GM08714 (cell line): ENCODE data around the gene WBP2.

Experiments used
- H3K4me3 ChIP-seq: fragments of 200-500 bp; sonication (Bioruptor generic); 2 replicates; pipeline ENCODE4 v1.5.1; 2014; ENCODE audit warnings: mild to moderate bottlenecking, low read length, inconsistent platforms
- ZNF274 ChIP-seq: IDR thresholded peaks from 2 replicates; pipeline ENCODE4 v1.6.1; 2012; ENCODE audit warnings: mild to moderate bottlenecking, low read depth, low read length

Gene WBP2

GRCh38 chr17:75824666-75825065, 30.5 kb downstream of the WBP2 start:
- TF ChIP-seq ZNF274 = no peak

GRCh38 chr17:75824050-75824552, 31.0 kb downstream of the WBP2 start:
- TF ChIP-seq ZNF274 = no peak

More at GRCh38 chr17:75824666-75825065, 30.5 kb downstream of the WBP2 start:
- H3K4me3 ChIP-seq = no peak overlapping the region

GRCh38 chr17:75823257-75824041, 31.7 kb downstream of the WBP2 start:
- TF ChIP-seq ZNF274 = no peak
- no peak overlapping the region for H3K4me3 ChIP-seq

More at GRCh38 chr17:75824050-75824552, 31.0 kb downstream of the WBP2 start:
- no peak overlapping the region for H3K4me3 ChIP-seq

GRCh38 chr17:75822800-75823166, 32.4 kb downstream of the WBP2 start:
- H3K4me3 ChIP-seq = no peak overlapping the region
- no peak for TF ChIP-seq ZNF274

GRCh38 chr17:75822119-75822799, 32.9 kb downstream of the WBP2 start:
- H3K4me3 ChIP-seq = no peak overlapping the region

GRCh38 chr17:75821552-75821951, 33.6 kb downstream of the WBP2 start:
- no peak for TF ChIP-seq ZNF274
- no peak overlapping the region for H3K4me3 ChIP-seq

More at GRCh38 chr17:75822119-75822799, 32.9 kb downstream of the WBP2 start:
- no peak for TF ChIP-seq ZNF274

- no peak for TF ChIP-seq ZNF274
- no peak overlapping the region for H3K4me3 ChIP-seq
Measured at GRCh38 chr17:75820094-75821080, 34.7 kb downstream of the WBP2 start.

GRCh38 chr17:75819678-75820077, 35.5 kb downstream of the WBP2 start:
- no peak for TF ChIP-seq ZNF274
- no peak overlapping the region for H3K4me3 ChIP-seq

- TF ChIP-seq ZNF274 = no peak
- no peak overlapping the region for H3K4me3 ChIP-seq
Measured at GRCh38 chr17:75819116-75819515, 36.0 kb downstream of the WBP2 start.

- TF ChIP-seq ZNF274 = no peak
- no peak overlapping the region for H3K4me3 ChIP-seq
Measured at GRCh38 chr17:75818326-75818885, 36.7 kb downstream of the WBP2 start.

GRCh38 chr17:75817571-75817970, 37.6 kb downstream of the WBP2 start:
- no peak for TF ChIP-seq ZNF274
- no peak overlapping the region for H3K4me3 ChIP-seq

GRCh38 chr17:75816693-75817092, 38.4 kb downstream of the WBP2 start:
- no peak overlapping the region for H3K4me3 ChIP-seq
- TF ChIP-seq ZNF274 = no peak

GRCh38 chr17:75815399-75815798, 39.7 kb downstream of the WBP2 start:
- no peak for TF ChIP-seq ZNF274
- H3K4me3 ChIP-seq = no peak overlapping the region

GRCh38 chr17:75814900-75815373, 40.2 kb downstream of the WBP2 start:
- TF ChIP-seq ZNF274 = no peak

GRCh38 chr17:75814021-75814395, 41.1 kb downstream of the WBP2 start:
- TF ChIP-seq ZNF274 = no peak
- no peak overlapping the region for H3K4me3 ChIP-seq

More at GRCh38 chr17:75814900-75815373, 40.2 kb downstream of the WBP2 start:
- no peak overlapping the region for H3K4me3 ChIP-seq
